ENCODE results near the gene ITPR2. TPM values are rescaled to one million over a fixed set of nuclear protein-coding genes. Genes with fewer than 3 reads are reported as not detected.

Gene ITPR2
- total and polyA plus RNA-seq, 2 of the 8 experiments (the other 6 are each of a cell fraction or from before 2014, with no cell fraction given): 4.1 to 48.3 TPM

GRCh38 chr12:26688344-26688904, 144.6 kb downstream of the ITPR2 start (continued):
- TF ChIP-seq CTCF (IDR thresholded peaks at IDR 0.05; ENCODE audit: control extremely low read depth in 1 of 3, insufficient read depth in 1 of 3, low read depth in 1 of 3, low read length in 3 of 3): no peak
- TF ChIP-seq BCL11A (IDR thresholded peaks at IDR 0.05; ENCODE audit: low read depth in 2 of 2, low read length in 2 of 2): no peak
- no peak for TF ChIP-seq CREB1 (IDR thresholded peaks at IDR 0.05)
- TF ChIP-seq MAFK (IDR thresholded peaks at IDR 0.05; ENCODE audit: low read depth, low read length): no peak
